B cell (primary cell): ENCODE measurements around the gene IMPDH2. TPM values are rescaled to one million over a fixed set of nuclear protein-coding genes. Genes with fewer than 3 reads are reported as not detected.
A peak's percentile ranks its signal among the peaks of the same experiment; 100 is the strongest.

Experiments used
- ATAC-seq: fragments of 200-7000 bp; cut with Tn5 transposase; one replicate; pipeline ENCODE4 v1.10.0; 2021; ENCODE audit warnings: low read depth, mild to moderate bottlenecking, moderate number of reproducible peaks, moderate library complexity
- CTCF ChIA-PET: fragments of 350-600 bp; sonication (Branson Sonifier 250); formaldehyde crosslinking; loops from one replicate; lab custom pipeline; 2021; ENCODE audit warnings: antibody characterized with exemption, inconsistent platforms; lab: Charles Lee
- POLR2A ChIA-PET: fragments of 350-600 bp; sonication (Branson Sonifier 250); formaldehyde crosslinking; loops from one replicate; lab custom pipeline; 2021; ENCODE audit warnings: antibody characterized with exemption; lab: Charles Lee
- DNase-seq: peaks from one replicate; pipeline ENCODE4 v3.0.0; 2013
- H2AFZ ChIP-seq: 2 replicates; pipeline ENCODE4 v1.6.1; 2012; ENCODE audit warnings: mild to moderate bottlenecking, low read depth, low read length; ENCODE audit not compliant: insufficient read depth, poor library complexity, severe bottlenecking
- H3K27ac ChIP-seq, 2 donors: 1 replicate in 1 of 2; 2 replicates in 1 of 2; pipeline ENCODE4 v1.5.1; 2012 to 2013; ENCODE audit warnings: low read length in 2 of 2, mild to moderate bottlenecking in 2 of 2, moderate library complexity in 1 of 2
- H3K27me3 ChIP-seq, 4 experiments: fragments of 200-600 bp in 1 of 4; sonication (generic) in 1 of 4; replicated peaks in 1 of 4; 1 replicate in 2 of 4; 2 replicates in 2 of 4; pipeline versions ENCODE4 v1.6.1 to v1.7.0; 2013 to 2016; ENCODE audit warnings: low read length in 3 of 4, mild to moderate bottlenecking in 2 of 4, mixed read lengths in 1 of 4, moderate library complexity in 1 of 4; ENCODE audit not compliant: insufficient read depth in 4 of 4, control insufficient read depth in 3 of 4; ENCODE audit errors: control extremely low read depth in 1 of 4
- H3K36me3 ChIP-seq, 2 experiments: replicated peaks in 1 of 2; 1 replicate in 1 of 2; 2 replicates in 1 of 2; pipeline versions ENCODE4 v1.6.1 to v1.7.1; 2013; ENCODE audit warnings: low read length in 1 of 2; ENCODE audit not compliant: insufficient read depth in 2 of 2, control insufficient read depth in 1 of 2; ENCODE audit errors: control extremely low read depth in 1 of 2, extremely low read depth in 1 of 2
- H3K4me1 ChIP-seq, 2 donors: fragments of 200-600 bp in 1 of 2; sonication (generic) in 1 of 2; 1 replicate in 1 of 2; 2 replicates in 1 of 2; pipeline versions ENCODE4 v1.5.1 to v1.6.1; 2013 to 2017; ENCODE audit warnings: low read length in 2 of 2; ENCODE audit not compliant: control insufficient read depth in 2 of 2, insufficient read depth in 2 of 2
- H3K4me2 ChIP-seq: replicated peaks from 2 replicates; pipeline ENCODE3; 2012; ENCODE audit warnings: mild to moderate bottlenecking, low read depth, low read length; ENCODE audit not compliant: poor library complexity, severe bottlenecking
- H3K4me3 ChIP-seq, 5 experiments: fragments of 200-600 bp in 1 of 5; sonication (generic) in 1 of 5; 1 replicate in 3 of 5; 2 replicates in 2 of 5; pipeline versions ENCODE4 v1.5.1 to v1.7.0; 2011 to 2016; ENCODE audit warnings: low read length in 4 of 5, mild to moderate bottlenecking in 4 of 5, low read depth in 2 of 5, control low read depth in 1 of 5, moderate library complexity in 1 of 5; ENCODE audit not compliant: insufficient read depth in 1 of 5; ENCODE audit errors: control extremely low read depth in 1 of 5, extremely low read depth in 1 of 5
- H3K79me2 ChIP-seq: fragments of 200-600 bp; sonication (generic); one replicate; pipeline ENCODE4 v1.6.0; 2016; ENCODE audit warnings: low read length; ENCODE audit not compliant: control insufficient read depth, insufficient read depth
- H3K9ac ChIP-seq: fragments of 200-600 bp; sonication (generic); 2 replicates; pipeline ENCODE4 v1.6.1; 2017; ENCODE audit warnings: mild to moderate bottlenecking, low read length, moderate library complexity
- H3K9me3 ChIP-seq, 3 donors: one replicate each; pipeline versions ENCODE4 v1.6.1 to v1.7.1; 2013; ENCODE audit warnings: low read length in 2 of 3; ENCODE audit not compliant: control insufficient read depth in 2 of 3, insufficient read depth in 1 of 3; ENCODE audit errors: control extremely low read depth in 1 of 3
- H4K20me1 ChIP-seq: 2 replicates; pipeline ENCODE4 v1.6.0; 2012; ENCODE audit warnings: mild to moderate bottlenecking, low read length; ENCODE audit not compliant: insufficient read depth, control insufficient read depth, poor library complexity, severe bottlenecking
- H3K27ac Mint-ChIP-seq: one replicate; pipeline ENCODE4 v1.8.0; 2021; ENCODE audit warnings: mixed read lengths
- H3K27me3 Mint-ChIP-seq: one replicate; pipeline ENCODE4 v1.8.0; 2021; ENCODE audit warnings: mixed read lengths
- H3K4me1 Mint-ChIP-seq: one replicate; pipeline ENCODE4 v1.8.0; 2021; ENCODE audit warnings: mixed read lengths
- H3K4me3 Mint-ChIP-seq: one replicate; pipeline ENCODE4 v1.8.0; 2021; ENCODE audit warnings: mixed read lengths
- H3K9me3 Mint-ChIP-seq: one replicate; pipeline ENCODE4 v1.8.0; 2022; ENCODE audit warnings: mixed read lengths; ENCODE audit not compliant: insufficient read depth
- EZH2 ChIP-seq: IDR thresholded peaks from 2 replicates; pipeline ENCODE4 v1.6.1; 2012; ENCODE audit warnings: borderline replicate concordance, low read depth, mild to moderate bottlenecking, moderate library complexity, low read length; ENCODE audit not compliant: insufficient read depth, poor library complexity, severe bottlenecking
- WGBS: methylation state at CpG from one replicate; pipeline ENCODE4 v1.1.5; 2013; ENCODE audit warnings: missing lambda C conversion rate; ENCODE audit not compliant: insufficient coverage; 5-methylcytosine and 5-hydroxymethylcytosine counted together
- intact Hi-C: fragments of 100-400 bp; cut with micrococcal nuclease; formaldehyde crosslinking; loops from one replicate; pipeline ENCODE4 v1.10.0; 2022
- polyA minus RNA-seq: library from RNA; depleted of rRNA, polyadenylated mRNA; stranded (reverse); fragments of >200 nt; gene quantifications from 2 replicates; pipeline ENCODE4 v1.2.3, GENCODE V29; 2012
- polyA plus RNA-seq: library from polyadenylated mRNA; depleted of rRNA; stranded (reverse); fragments of >200 nt; gene quantifications from 2 replicates; pipeline ENCODE4 v1.2.3, GENCODE V29; 2012
- total RNA-seq, 2 donors: library from RNA; stranded (reverse); fragments of 120-200 nt in 1 of 2; gene quantifications; 1 replicate in 1 of 2; 2 replicates in 1 of 2; pipeline versions ENCODE4 v1.2.3 to v1.2.4, GENCODE V29; 2013 to 2022
- TF ChIP-seq, protein P1 (sequence below): fragments of 200-600 bp; IDR thresholded peaks from one replicate; pipeline ENCODE4 v1.8.0; 2022; ENCODE audit warnings: antibody characterized with exemption, mild to moderate bottlenecking

Gene IMPDH2
- total RNA-seq (186 and 193 TPM in 2 replicates), polyA plus RNA-seq (171 and 205 TPM in 2 replicates), polyA minus RNA-seq (166 and 213 TPM in 2 replicates)
- total RNA-seq (2013) = 173 TPM

DNA sequence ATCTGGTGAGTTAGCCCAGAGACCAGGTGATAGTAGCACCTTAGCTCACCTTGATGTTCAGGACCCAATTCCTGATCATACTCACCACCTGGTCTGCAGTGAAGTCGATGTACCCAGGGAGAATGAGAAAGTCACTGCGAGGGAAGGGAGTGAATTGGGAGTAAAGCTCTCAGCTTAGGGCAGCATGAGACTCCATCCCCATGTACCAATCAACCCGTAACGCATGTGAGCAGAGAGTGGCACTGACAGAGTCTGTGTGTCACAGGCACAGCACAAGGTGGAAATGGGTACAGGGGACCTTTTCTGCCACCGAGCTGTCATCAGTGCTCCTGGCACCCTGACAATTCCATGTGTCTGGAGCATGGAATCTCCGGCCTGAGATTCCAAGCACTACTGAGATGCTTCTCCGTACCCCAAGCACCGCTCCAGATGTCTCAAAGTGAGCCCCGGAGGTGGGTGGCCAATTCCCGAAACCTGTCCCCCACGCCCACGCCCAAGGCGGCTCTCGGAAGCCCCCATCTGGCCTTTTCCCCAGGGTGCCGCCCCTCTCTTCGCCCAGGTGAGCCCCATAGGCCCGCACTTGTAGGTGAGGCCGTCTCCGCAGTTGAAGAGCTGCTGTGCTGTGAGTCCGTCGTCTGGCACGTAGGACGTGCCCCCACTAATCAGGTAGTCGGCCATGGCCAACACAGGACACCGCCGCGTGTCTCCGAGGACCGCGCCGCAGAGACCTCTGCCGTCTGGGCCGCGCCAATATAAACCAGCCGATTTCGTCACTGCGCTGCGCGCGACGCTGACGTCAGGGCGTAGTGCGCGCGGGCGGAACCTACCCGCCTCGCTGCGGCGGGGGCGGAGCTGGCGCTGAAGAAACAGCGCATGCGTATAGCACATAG is at the start of gene IMPDH2:
Gene IMPDH2, minus strand, starts transcription at position 726 of the 890 bp plus-strand sequence. Its CDS starts 48 bp downstream, at position 678.
- DNase-seq = peak; percentile 98
- ChIA-PET POLR2A (interaction anchor here (0.5 to 1.8 kb wide), 15 partner anchors 8 to 414 kb away, joined by 3 to 20 read pairs (median 4); partner anchors contain the start of genes DALRD3, IP6K2, QRICH1 and WDR6), CTCF (interaction anchor here (0.8 to 2.3 kb wide), 8 partner anchors 9 to 628 kb away, joined by 3 to 41 read pairs (median 5); partner anchors contain the start of genes DALRD3, P4HTM and WDR6)
- peak within 1 kb of the TSS; percentile 52 for H2AFZ ChIP-seq
- Mint-ChIP-seq H3K27ac (peak within 1 kb of the TSS; percentile 98), H3K4me3 (peak within 1 kb of the TSS; percentile 98), H3K9me3 (no peaks in the 10 kb centered on the region), H3K27me3 (no peaks in the 10 kb centered on the region), H3K4me1 (peaks cover 45% of the 10 kb centered on the region)
- peak within 1 kb of the TSS; percentile 92 for H3K4me2 ChIP-seq
- H4K20me1 ChIP-seq = no peaks in the 10 kb centered on the region
- WGBS = 2% methylated on average over 53 of the region's 55 CpGs
- H3K27me3 ChIP-seq = no peaks in the 10 kb centered on the region
- intact Hi-C loops = loop anchor here (1.0 to 10.0 kb wide), 6 partner anchors 8 to 787 kb away; partner anchors contain the start of genes IP6K2, QRICH1, USP4 and ZNF589
- H3K4me3 ChIP-seq = peak within 1 kb of the TSS; percentile 72 to 93 (median 73)
- H3K79me2 ChIP-seq = peaks cover 37% of the 10 kb centered on the region
- H3K36me3 ChIP-seq = peaks cover 13 to 62% of the 10 kb centered on the region in 2 experiments
- peak within 1 kb of the TSS; percentile 86 to 92 for H3K27ac ChIP-seq
- TF ChIP-seq, protein P1, sequence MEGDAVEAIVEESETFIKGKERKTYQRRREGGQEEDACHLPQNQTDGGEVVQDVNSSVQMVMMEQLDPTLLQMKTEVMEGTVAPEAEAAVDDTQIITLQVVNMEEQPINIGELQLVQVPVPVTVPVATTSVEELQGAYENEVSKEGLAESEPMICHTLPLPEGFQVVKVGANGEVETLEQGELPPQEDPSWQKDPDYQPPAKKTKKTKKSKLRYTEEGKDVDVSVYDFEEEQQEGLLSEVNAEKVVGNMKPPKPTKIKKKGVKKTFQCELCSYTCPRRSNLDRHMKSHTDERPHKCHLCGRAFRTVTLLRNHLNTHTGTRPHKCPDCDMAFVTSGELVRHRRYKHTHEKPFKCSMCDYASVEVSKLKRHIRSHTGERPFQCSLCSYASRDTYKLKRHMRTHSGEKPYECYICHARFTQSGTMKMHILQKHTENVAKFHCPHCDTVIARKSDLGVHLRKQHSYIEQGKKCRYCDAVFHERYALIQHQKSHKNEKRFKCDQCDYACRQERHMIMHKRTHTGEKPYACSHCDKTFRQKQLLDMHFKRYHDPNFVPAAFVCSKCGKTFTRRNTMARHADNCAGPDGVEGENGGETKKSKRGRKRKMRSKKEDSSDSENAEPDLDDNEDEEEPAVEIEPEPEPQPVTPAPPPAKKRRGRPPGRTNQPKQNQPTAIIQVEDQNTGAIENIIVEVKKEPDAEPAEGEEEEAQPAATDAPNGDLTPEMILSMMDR = no peak
- no peak for TF ChIP-seq EZH2
- H3K9ac ChIP-seq = peak within 1 kb of the TSS; percentile 81
- H3K9me3 ChIP-seq = no peaks in the 10 kb centered on the region
- peaks cover 14 to 39% of the 10 kb centered on the region in 2 donors for H3K4me1 ChIP-seq
- ATAC-seq = peak; percentile 93
